SW 1271 (cell line): Measurements from ENCODE around the gene SFT2D3.
A peak's percentile ranks its signal among the peaks of the same experiment; 100 is the strongest.

Experiments used
- DNase-seq, 2 experiments: peaks; one replicate each; lab custom pipeline; 2025; lab: John Stamatoyannopoulos, UW

The SFT2D3 gene

GRCh38 chr2:127681976-127682857, 19.1 kb upstream of the SFT2D3 start:
- DNase-seq: no peak

- DNase-seq: no peak
Measured at GRCh38 chr2:127683056-127683455, 18.2 kb upstream of the SFT2D3 start.

GRCh38 chr2:127683757-127684156, 17.5 kb upstream of the SFT2D3 start:
- no peak for DNase-seq

GRCh38 chr2:127685410-127686080, 15.8 kb upstream of the SFT2D3 start:
- no peak for DNase-seq

- DNase-seq: no peak
Measured at GRCh38 chr2:127688405-127688804, 12.9 kb upstream of the SFT2D3 start.

GRCh38 chr2:127690696-127691095, 10.6 kb upstream of the SFT2D3 start:
- no peak for DNase-seq

- no peak for DNase-seq
Measured at GRCh38 chr2:127694986-127695385, 6.3 kb upstream of the SFT2D3 start.

- no peak for DNase-seq
Measured at GRCh38 chr2:127695491-127696472, 5.5 kb upstream of the SFT2D3 start.

GRCh38 chr2:127697482-127698180, 3.7 kb upstream of the SFT2D3 start:
- no peak for DNase-seq

- no peak for DNase-seq
Measured at GRCh38 chr2:127698553-127699355, 2.5 kb upstream of the SFT2D3 start.

- peak; percentile 87 to 89 for DNase-seq
Measured at GRCh38 chr2:127700527-127701192, 637 bp upstream of the SFT2D3 start.

- peak; percentile 58 to 60 for DNase-seq
Measured at GRCh38 chr2:127701651-127702394, 526 bp downstream of the SFT2D3 start.

- DNase-seq: peak in 1 of 2 experiments; percentile 45
Measured at GRCh38 chr2:127702395-127703009, 1.2 kb downstream of the SFT2D3 start.

- DNase-seq: no peak
Measured at GRCh38 chr2:127703282-127703681, 2.0 kb downstream of the SFT2D3 start.

GRCh38 chr2:127704641-127705390, 3.5 kb downstream of the SFT2D3 start:
- no peak for DNase-seq

GRCh38 chr2:127705391-127706065, 4.2 kb downstream of the SFT2D3 start:
- no peak for DNase-seq

- DNase-seq: no peak
Measured at GRCh38 chr2:127706215-127706990, 5.1 kb downstream of the SFT2D3 start.
